ENCODE results near the gene BTBD3. TPM values are rescaled to one million over a fixed set of nuclear protein-coding genes. Genes with fewer than 3 reads are reported as not detected.

BTBD3 gene
- total and polyA plus RNA-seq, 2 donors (not counting 3 experiments of a cell fraction or from before 2014, with no cell fraction given): 18.6 to 29.3 TPM

- FAIRE-seq: no peak
- H3K4me3 ChIP-seq (replicated peaks in 1 of 3; ENCODE audit: insufficient read depth in 1 of 3, low read depth in 1 of 3, low read length in 3 of 3): peak overlapping the region in 1 of 3 experiments; percentile 26
These were observed 725 bp downstream of the BTBD3 start for GRCh38 chr20:11918391-11918845.

More at GRCh38 chr20:11918391-11918845, 725 bp downstream of the BTBD3 start:
- H4K20me1 ChIP-seq (replicated peaks; ENCODE audit: control insufficient read depth, extremely low read depth, insufficient read depth, low read length): no peaks in the 10 kb centered on the region
- no peaks in the 10 kb centered on the region for H3K27me3 ChIP-seq (ENCODE audit: control insufficient read depth in 2 of 2, insufficient read depth in 2 of 2, low read length in 2 of 2)
- H3K9me3 ChIP-seq (replicated peaks; ENCODE audit: control insufficient read depth, insufficient read depth, low read length): no peaks in the 10 kb centered on the region
- ChIA-PET CTCF (interaction anchor here (0.6 to 2.0 kb wide), 5 partner anchors 21 to 242 kb away, joined by 3 to 6 read pairs (median 3); no protein-coding TSS in a partner anchor), POLR2A (no interaction called here)
- H3K36me3 ChIP-seq (ENCODE audit: control insufficient read depth in 2 of 2, extremely low read depth in 1 of 2, insufficient read depth in 2 of 2, low read length in 2 of 2): peaks cover 2 to 10% of the 10 kb centered on the region in 2 experiments
- H2AFZ ChIP-seq (ENCODE audit: low read depth, low read length): no peak overlapping the region
- intact Hi-C loops (cut with micrococcal nuclease) (loop anchor here (10.0 kb wide), 1 partner anchor 286 kb away; no protein-coding TSS in a partner anchor), dilution Hi-C loops (cut with MboI; ENCODE audit: extremely low pct_ligation_motif_present, low sequenced_read_pairs) (no loop called here)
- no peaks in the 10 kb centered on the region for H3K9me1 ChIP-seq (replicated peaks; ENCODE audit: control insufficient read depth, extremely low read depth, insufficient read depth, low read length)
- DNase-seq (ENCODE audit: low read depth, low spot score): peak; percentile 82
- H3K4me2 ChIP-seq (ENCODE audit: insufficient read depth, low read length): peak overlapping the region; percentile 30
- no peak overlapping the region for H3K27ac ChIP-seq (ENCODE audit: insufficient read depth, low read depth, low read length)
- TF ChIP-seq CTCF (IDR thresholded peaks at IDR 0.05; ENCODE audit: extremely low read depth in 1 of 2, insufficient read depth in 1 of 2, low read depth in 1 of 2, low read length in 2 of 2): no peak
- no peak for TF ChIP-seq POLR2A (IDR thresholded peaks at IDR 0.05; ENCODE audit: low read depth, low read length)
- no peak for TF ChIP-seq EZH2 (IDR thresholded peaks at IDR 0.05; ENCODE audit: borderline replicate concordance, low read depth, low read length, severe bottlenecking)
- no peak for TF ChIP-seq MAX (IDR thresholded peaks at IDR 0.05; ENCODE audit: insufficient read depth, insufficient read length)
- no peak for TF ChIP-seq POLR2AphosphoS5 (IDR thresholded peaks at IDR 0.05; ENCODE audit: insufficient read depth, low read depth, low read length)
- no peak for TF ChIP-seq JUN (IDR thresholded peaks at IDR 0.05; ENCODE audit: borderline replicate concordance, insufficient read depth, insufficient read length, low read depth)
- TF ChIP-seq GATA2 (IDR thresholded peaks at IDR 0.05; ENCODE audit: insufficient read depth, insufficient read length, low read depth, low read length): no peak
- no peak for TF ChIP-seq FOS (IDR thresholded peaks at IDR 0.05; ENCODE audit: borderline replicate concordance, insufficient read depth, low read length)
- no peak for TF ChIP-seq MYC (IDR thresholded peaks at IDR 0.05; ENCODE audit: low read depth, low read length)
- peaks cover 3% of the 10 kb centered on the region for H3K4me1 ChIP-seq (ENCODE audit: control insufficient read depth, extremely low read depth, insufficient read depth, low read length)
- peaks cover 14% of the 10 kb centered on the region for H3K79me2 ChIP-seq (ENCODE audit: control insufficient read depth, insufficient read depth, low read length)
- TSS peak; percentile 21 for BruUV-seq (replicated peaks)
- no peak overlapping the region for H3K9ac ChIP-seq (replicated peaks; ENCODE audit: extremely low read depth, insufficient read depth, low read length)

Measured in endothelial cell of umbilical vein (primary cell).